HepG2 (cell line): ENCODE data around the gene TET2. TPM values are rescaled to one million over a fixed set of nuclear protein-coding genes. Genes with fewer than 3 reads are reported as not detected.

Experiments used
- ARID2 ChIP-seq: sonication (generic); formaldehyde crosslinking; IDR thresholded peaks from 2 replicates; pipeline ENCODE4 v1.8.1; 2022; ENCODE audit warnings: mild to moderate bottlenecking, missing genetic modification reagents, borderline replicate concordance
- BCL6 ChIP-seq: IDR thresholded peaks from 2 replicates; pipeline ENCODE4 v1.6.1; 2016; ENCODE audit warnings: missing genetic modification reagents, missing compliant biosample characterization
- BRD4 ChIP-seq: sonication (generic); formaldehyde crosslinking; IDR thresholded peaks from 2 replicates; pipeline ENCODE4 v1.4.0; 2020; ENCODE audit warnings: missing genetic modification reagents
- HOXA9 ChIP-seq: sonication (generic); formaldehyde crosslinking; IDR thresholded peaks from 2 replicates; pipeline ENCODE4 v1.8.1; 2022; ENCODE audit warnings: missing genetic modification reagents, mild to moderate bottlenecking, moderate library complexity, borderline replicate concordance
- JARID2 ChIP-seq: sonication (generic); formaldehyde crosslinking; IDR thresholded peaks from 2 replicates; pipeline ENCODE4 v1.8.1; 2023; ENCODE audit warnings: missing genetic modification reagents, inconsistent platforms; ENCODE audit not compliant: insufficient replicate concordance
- KAT8 ChIP-seq: IDR thresholded peaks from 2 replicates; pipeline ENCODE4 v1.6.1; 2016; ENCODE audit warnings: missing genetic modification reagents, missing compliant biosample characterization
- PHF5A ChIP-seq: IDR thresholded peaks from one replicate; pipeline ENCODE4 v1.6.1; 2018; ENCODE audit warnings: low read depth, missing genetic modification reagents; ENCODE audit not compliant: unreplicated experiment
- RXRA ChIP-seq: sonication (generic); formaldehyde crosslinking; IDR thresholded peaks from 2 replicates; pipeline ENCODE4 v1.5.1; 2020; ENCODE audit warnings: missing genetic modification reagents
- SP2 ChIP-seq: sonication (generic); formaldehyde crosslinking; IDR thresholded peaks from 2 replicates; pipeline ENCODE4 v1.5.1; 2020; ENCODE audit warnings: mild to moderate bottlenecking, missing genetic modification reagents
- TFAP4 ChIP-seq: sonication (generic); IDR thresholded peaks from 2 replicates; pipeline ENCODE4 v1.6.1; 2016; ENCODE audit warnings: low read depth, borderline replicate concordance
- ZNF160 ChIP-seq: sonication (generic); formaldehyde crosslinking; IDR thresholded peaks from 2 replicates; pipeline ENCODE4 v1.8.0; 2022; ENCODE audit warnings: mild to moderate bottlenecking, inconsistent platforms, missing genetic modification reagents
- ZNF430 ChIP-seq: sonication (generic); formaldehyde crosslinking; IDR thresholded peaks from 2 replicates; pipeline ENCODE4 v1.9.0; 2021; ENCODE audit warnings: mild to moderate bottlenecking, missing genetic modification reagents
- ZNF567 ChIP-seq: sonication (generic); formaldehyde crosslinking; IDR thresholded peaks from 2 replicates; pipeline ENCODE4 v1.8.1; 2023; ENCODE audit warnings: mild to moderate bottlenecking, missing genetic modification reagents, borderline replicate concordance
- ZNF777 ChIP-seq: sonication (generic); formaldehyde crosslinking; IDR thresholded peaks from 2 replicates; pipeline ENCODE4 v1.4.0; 2020; ENCODE audit warnings: missing genetic modification reagents
- ZNF841 ChIP-seq: sonication (generic); formaldehyde crosslinking; IDR thresholded peaks from 2 replicates; pipeline ENCODE4 v1.8.1; 2023; ENCODE audit warnings: missing genetic modification reagents, borderline replicate concordance
- polyA plus RNA-seq, 8 experiments: library from polyadenylated mRNA; depleted of rRNA in 3 of 8; stranded (reverse) in 7 of 8; unstranded in 1 of 8; fragments of >200 nt; fragmentation: Illumina TruSeq in 4 of 8; extraction: Trizol in 4 of 8; gene quantifications; 2 replicates each; pipeline versions ENCODE4 v1.2.1 to v1.2.3, GENCODE V29; 2011 to 2016; ENCODE audit warnings: low read depth in 4 of 8, missing spikeins in 1 of 8, mixed read lengths in 1 of 8; ENCODE audit not compliant: insufficient read depth in 1 of 8
- total RNA-seq, 5 experiments: library from RNA; depleted of rRNA; stranded (reverse); fragments of >200 nt; fragmentation: Illumina TruSeq; extraction: Trizol; gene quantifications; 2 replicates each; pipeline ENCODE4 v1.2.3, GENCODE V29; 2016; ENCODE audit warnings: low read depth in 1 of 5
- TF ChIP-seq, protein P1 (sequence below): sonication (generic); formaldehyde crosslinking; IDR thresholded peaks from 2 replicates; pipeline ENCODE4 v1.4.0; 2020; ENCODE audit warnings: missing genetic modification reagents
- TF ChIP-seq, protein P2 (sequence below): sonication (generic); formaldehyde crosslinking; IDR thresholded peaks from 2 replicates; pipeline ENCODE4 v1.8.0; 2022; ENCODE audit warnings: mild to moderate bottlenecking, missing genetic modification reagents, moderate library complexity
- TF ChIP-seq, protein P3 (sequence below): sonication (generic); formaldehyde crosslinking; IDR thresholded peaks from 2 replicates; pipeline ENCODE4 v1.4.0; 2020; ENCODE audit warnings: mild to moderate bottlenecking, low read depth, missing genetic modification reagents
- TF ChIP-seq, protein P4 (sequence below): IDR thresholded peaks from 2 replicates; pipeline ENCODE4 v1.6.1; 2018; ENCODE audit warnings: missing genetic modification reagents

Gene TET2
- total and polyA plus RNA-seq, 2 of the 13 experiments (the other 11 are each of a cell fraction or from before 2014, with no cell fraction given), result 4.7 to 4.8 TPM

DNA sequence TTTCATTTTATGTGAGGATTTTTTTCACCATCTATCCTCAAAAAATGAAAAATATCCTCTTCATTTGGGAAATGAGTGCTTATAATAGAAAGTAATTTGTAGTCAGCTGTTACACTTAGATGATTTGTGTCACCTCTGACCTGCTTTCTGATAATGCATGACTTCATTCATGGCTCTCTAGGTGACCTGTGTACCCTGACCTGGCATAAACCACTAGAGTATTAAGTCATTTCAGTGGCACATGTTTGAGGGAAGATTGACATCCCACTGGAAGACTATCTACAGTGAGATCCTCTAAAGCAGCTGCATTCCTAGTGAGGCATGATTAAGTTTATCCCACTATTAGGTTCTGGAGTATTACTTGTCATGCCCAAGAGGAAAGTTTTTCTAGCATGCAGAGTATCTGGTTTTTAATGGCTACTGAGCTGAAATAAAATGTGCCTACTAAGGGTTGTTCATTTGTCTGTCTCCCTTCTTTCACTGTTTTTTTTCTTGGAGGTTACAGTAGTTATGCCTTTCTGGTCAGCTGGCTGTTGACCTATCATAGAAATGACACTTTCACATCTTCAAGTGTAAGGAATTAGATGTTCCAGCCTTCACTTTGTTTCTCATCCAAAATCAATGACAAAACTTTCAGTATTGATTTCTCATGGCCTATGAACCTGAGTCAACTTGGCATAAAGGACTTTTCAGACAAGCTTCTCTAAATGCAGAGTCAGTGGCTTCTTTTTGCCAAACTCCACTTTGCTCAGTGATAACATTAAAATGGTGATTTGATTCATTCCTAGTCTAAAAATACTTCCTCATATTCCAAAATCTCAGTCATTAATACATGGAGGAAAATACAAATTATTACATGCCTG lies 33.1 kb downstream of the TET2 start (continued):
- TF ChIP-seq, protein P1, sequence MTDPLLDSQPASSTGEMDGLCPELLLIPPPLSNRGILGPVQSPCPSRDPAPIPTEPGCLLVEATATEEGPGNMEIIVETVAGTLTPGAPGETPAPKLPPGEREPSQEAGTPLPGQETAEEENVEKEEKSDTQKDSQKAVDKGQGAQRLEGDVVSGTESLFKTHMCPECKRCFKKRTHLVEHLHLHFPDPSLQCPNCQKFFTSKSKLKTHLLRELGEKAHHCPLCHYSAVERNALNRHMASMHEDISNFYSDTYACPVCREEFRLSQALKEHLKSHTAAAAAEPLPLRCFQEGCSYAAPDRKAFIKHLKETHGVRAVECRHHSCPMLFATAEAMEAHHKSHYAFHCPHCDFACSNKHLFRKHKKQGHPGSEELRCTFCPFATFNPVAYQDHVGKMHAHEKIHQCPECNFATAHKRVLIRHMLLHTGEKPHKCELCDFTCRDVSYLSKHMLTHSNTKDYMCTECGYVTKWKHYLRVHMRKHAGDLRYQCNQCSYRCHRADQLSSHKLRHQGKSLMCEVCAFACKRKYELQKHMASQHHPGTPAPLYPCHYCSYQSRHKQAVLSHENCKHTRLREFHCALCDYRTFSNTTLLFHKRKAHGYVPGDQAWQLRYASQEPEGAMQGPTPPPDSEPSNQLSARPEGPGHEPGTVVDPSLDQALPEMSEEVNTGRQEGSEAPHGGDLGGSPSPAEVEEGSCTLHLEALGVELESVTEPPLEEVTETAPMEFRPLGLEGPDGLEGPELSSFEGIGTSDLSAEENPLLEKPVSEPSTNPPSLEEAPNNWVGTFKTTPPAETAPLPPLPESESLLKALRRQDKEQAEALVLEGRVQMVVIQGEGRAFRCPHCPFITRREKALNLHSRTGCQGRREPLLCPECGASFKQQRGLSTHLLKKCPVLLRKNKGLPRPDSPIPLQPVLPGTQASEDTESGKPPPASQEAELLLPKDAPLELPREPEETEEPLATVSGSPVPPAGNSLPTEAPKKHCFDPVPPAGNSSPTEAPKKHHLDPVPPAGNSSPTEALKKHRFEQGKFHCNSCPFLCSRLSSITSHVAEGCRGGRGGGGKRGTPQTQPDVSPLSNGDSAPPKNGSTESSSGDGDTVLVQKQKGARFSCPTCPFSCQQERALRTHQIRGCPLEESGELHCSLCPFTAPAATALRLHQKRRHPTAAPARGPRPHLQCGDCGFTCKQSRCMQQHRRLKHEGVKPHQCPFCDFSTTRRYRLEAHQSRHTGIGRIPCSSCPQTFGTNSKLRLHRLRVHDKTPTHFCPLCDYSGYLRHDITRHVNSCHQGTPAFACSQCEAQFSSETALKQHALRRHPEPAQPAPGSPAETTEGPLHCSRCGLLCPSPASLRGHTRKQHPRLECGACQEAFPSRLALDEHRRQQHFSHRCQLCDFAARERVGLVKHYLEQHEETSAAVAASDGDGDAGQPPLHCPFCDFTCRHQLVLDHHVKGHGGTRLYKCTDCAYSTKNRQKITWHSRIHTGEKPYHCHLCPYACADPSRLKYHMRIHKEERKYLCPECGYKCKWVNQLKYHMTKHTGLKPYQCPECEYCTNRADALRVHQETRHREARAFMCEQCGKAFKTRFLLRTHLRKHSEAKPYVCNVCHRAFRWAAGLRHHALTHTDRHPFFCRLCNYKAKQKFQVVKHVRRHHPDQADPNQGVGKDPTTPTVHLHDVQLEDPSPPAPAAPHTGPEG (CRISPR knock-in tag), result no peak
- TF ChIP-seq KAT8 (CRISPR knock-in tag) (no peak), ZNF841 (no peak), HOXA9 (CRISPR knock-in tag) (no peak), PHF5A (CRISPR knock-in tag) (no peak), BRD4 (CRISPR knock-in tag) (no peak), JARID2 (no peak), ZNF777 (CRISPR knock-in tag) (no peak), SP2 (CRISPR knock-in tag) (no peak), TFAP4 (peak; percentile 16; the same call in 1 of the 2 replicates), ZNF430 (CRISPR knock-in tag) (no peak), BCL6 (no peak), ZNF160 (CRISPR knock-in tag) (no peak), RXRA (CRISPR knock-in tag) (no peak; the same call in 1 of the 2 replicates), ZNF567 (no peak), ARID2 (CRISPR knock-in tag) (no peak)
- TF ChIP-seq, protein P2, sequence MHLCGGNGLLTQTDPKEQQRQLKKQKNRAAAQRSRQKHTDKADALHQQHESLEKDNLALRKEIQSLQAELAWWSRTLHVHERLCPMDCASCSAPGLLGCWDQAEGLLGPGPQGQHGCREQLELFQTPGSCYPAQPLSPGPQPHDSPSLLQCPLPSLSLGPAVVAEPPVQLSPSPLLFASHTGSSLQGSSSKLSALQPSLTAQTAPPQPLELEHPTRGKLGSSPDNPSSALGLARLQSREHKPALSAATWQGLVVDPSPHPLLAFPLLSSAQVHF (CRISPR knock-in tag), result no peak
- TF ChIP-seq, protein P3, sequence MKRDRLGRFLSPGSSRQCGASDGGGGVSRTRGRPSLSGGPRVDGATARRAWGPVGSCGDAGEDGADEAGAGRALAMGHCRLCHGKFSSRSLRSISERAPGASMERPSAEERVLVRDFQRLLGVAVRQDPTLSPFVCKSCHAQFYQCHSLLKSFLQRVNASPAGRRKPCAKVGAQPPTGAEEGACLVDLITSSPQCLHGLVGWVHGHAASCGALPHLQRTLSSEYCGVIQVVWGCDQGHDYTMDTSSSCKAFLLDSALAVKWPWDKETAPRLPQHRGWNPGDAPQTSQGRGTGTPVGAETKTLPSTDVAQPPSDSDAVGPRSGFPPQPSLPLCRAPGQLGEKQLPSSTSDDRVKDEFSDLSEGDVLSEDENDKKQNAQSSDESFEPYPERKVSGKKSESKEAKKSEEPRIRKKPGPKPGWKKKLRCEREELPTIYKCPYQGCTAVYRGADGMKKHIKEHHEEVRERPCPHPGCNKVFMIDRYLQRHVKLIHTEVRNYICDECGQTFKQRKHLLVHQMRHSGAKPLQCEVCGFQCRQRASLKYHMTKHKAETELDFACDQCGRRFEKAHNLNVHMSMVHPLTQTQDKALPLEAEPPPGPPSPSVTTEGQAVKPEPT, result no peak
- TF ChIP-seq, protein P4, sequence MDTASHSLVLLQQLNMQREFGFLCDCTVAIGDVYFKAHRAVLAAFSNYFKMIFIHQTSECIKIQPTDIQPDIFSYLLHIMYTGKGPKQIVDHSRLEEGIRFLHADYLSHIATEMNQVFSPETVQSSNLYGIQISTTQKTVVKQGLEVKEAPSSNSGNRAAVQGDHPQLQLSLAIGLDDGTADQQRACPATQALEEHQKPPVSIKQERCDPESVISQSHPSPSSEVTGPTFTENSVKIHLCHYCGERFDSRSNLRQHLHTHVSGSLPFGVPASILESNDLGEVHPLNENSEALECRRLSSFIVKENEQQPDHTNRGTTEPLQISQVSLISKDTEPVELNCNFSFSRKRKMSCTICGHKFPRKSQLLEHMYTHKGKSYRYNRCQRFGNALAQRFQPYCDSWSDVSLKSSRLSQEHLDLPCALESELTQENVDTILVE (CRISPR knock-in tag), result no peak
